Melanocyte of skin (primary cell): ENCODE data around the gene HSFX3. TPM values are rescaled to one million over a fixed set of nuclear protein-coding genes. Genes with fewer than 3 reads are reported as not detected.

ENCODE experiments used
- total RNA-seq, 2 donors: library from RNA; depleted of rRNA; stranded (reverse); fragments of >200 nt; gene quantifications; 2 replicates each; pipeline ENCODE4 v1.2.3, GENCODE V29; 2012

Gene HSFX3
- total RNA-seq: not detected

GRCh38 chrX:149549701-149550100 is at the start of gene HSFX3:
HSFX3 (minus strand) TSS chrX:149549924; CDS start chrX:149549852, 72 bp downstream.

GRCh38 chrX:149595214-149595613 is 45.5 kb upstream of the HSFX3 start, which contains the start of gene HSFX2:
HSFX2 (minus strand) TSS chrX:149595314; CDS start chrX:149594700, 614 bp downstream.

GRCh38 chrX:149587359-149587758 is 37.6 kb upstream of the HSFX3 start, which contains the start of gene MAGEA9B:
MAGEA9B (minus strand) TSS chrX:149587459; CDS start chrX:149583179, 4,280 bp downstream.

GRCh38 chrX:149540621-149541520 is 8.9 kb downstream of the HSFX3 start, which contains the start of gene EOLA1:
EOLA1 (plus strand) TSS chrX:149541012; CDS start chrX:149545631, 4,619 bp downstream.

GRCh38 chrX:149504915-149505651 is 44.6 kb downstream of the HSFX3 start, which contains the start of gene IDS:
IDS (minus strand) TSS chrX:149505306; CDS start chrX:149505137, 169 bp downstream.

Other genes starting within 250 kb of the HSFX3 start
- 10 to 100 TPM; 13.7 to 26.2 TPM for gene IDS, start 44.6 kb downstream of the HSFX3 start, total RNA-seq
- 10 to 100 TPM; 11.7 TPM for gene EOLA1, start 8.9 kb downstream of the HSFX3 start, total RNA-seq
- gene MAGEA9B, start 37.5 kb upstream of the HSFX3 start, total RNA-seq: not detected
- under 1 TPM in 1 of 2 donors, not detected in 1; under 0.01 TPM for gene HSFX2, start 45.4 kb upstream of the HSFX3 start, total RNA-seq
- 10 to 100 TPM; 15.8 to 17.0 TPM for gene TMEM185A, start 81.9 kb upstream of the HSFX3 start, total RNA-seq
- gene MAGEA11, start 162.1 kb upstream of the HSFX3 start, total RNA-seq: not detected
- gene HSFX1, start 224.1 kb upstream of the HSFX3 start, total RNA-seq: under 1 TPM; 0.33 to 0.34 TPM
- gene MAGEA9, start 232.0 kb upstream of the HSFX3 start, total RNA-seq: not detected